GM12873 (cell line): ENCODE results near the gene LCE2C.

ENCODE experiments used
- TF ChIP-seq, protein P1 (sequence below): IDR thresholded peaks from 2 replicates; pipeline ENCODE4 v1.5.1; 2012; ENCODE audit warnings: low read depth, mild to moderate bottlenecking, moderate library complexity, low read length, control low read depth; ENCODE audit not compliant: insufficient read depth; ENCODE audit errors: missing control alignments

Gene LCE2C

DNA sequence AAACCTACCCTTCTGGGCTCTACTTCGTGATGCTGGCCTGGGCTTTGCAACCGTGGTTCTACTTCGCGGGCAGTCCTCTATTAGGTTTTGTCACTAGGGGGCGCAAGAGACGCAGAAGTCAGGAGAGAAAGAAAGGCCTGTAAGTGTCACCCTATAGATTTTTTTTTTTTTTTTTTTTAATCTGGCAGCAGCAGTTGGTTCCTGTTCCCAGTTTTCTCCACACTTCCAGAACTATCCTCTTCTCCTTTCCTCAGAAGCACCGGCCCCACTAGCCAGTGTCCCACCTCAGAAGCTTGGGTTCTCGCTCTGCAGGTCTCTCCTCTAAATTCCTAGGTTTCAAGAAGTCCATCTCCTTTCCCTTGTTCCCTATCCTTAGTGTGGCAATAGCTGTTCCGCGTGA lies 21.0 kb upstream of the LCE2C start:
- TF ChIP-seq, protein P1, sequence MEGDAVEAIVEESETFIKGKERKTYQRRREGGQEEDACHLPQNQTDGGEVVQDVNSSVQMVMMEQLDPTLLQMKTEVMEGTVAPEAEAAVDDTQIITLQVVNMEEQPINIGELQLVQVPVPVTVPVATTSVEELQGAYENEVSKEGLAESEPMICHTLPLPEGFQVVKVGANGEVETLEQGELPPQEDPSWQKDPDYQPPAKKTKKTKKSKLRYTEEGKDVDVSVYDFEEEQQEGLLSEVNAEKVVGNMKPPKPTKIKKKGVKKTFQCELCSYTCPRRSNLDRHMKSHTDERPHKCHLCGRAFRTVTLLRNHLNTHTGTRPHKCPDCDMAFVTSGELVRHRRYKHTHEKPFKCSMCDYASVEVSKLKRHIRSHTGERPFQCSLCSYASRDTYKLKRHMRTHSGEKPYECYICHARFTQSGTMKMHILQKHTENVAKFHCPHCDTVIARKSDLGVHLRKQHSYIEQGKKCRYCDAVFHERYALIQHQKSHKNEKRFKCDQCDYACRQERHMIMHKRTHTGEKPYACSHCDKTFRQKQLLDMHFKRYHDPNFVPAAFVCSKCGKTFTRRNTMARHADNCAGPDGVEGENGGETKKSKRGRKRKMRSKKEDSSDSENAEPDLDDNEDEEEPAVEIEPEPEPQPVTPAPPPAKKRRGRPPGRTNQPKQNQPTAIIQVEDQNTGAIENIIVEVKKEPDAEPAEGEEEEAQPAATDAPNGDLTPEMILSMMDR = peak; percentile 80

DNA sequence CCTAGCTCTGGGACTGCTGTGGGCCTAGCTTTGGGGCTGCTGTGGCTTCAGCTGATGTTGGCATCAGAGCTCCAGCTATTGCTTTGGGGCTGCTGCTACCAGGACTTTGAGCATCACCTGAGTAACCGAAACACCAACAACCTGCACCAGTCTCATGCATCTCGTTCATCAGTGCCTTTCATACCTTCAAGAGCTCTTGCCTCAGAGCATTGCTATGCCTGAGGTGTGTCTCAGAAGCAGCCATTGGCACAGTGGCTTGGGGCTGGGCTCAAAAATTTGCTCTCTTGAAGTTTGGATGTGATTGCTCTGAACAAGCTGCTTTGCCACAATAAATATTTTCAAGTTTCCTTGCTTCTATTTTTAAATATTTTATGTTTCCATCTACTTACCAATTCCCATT lies 18.6 kb upstream of the LCE2C start:
- TF ChIP-seq, protein P1 = no peak

DNA sequence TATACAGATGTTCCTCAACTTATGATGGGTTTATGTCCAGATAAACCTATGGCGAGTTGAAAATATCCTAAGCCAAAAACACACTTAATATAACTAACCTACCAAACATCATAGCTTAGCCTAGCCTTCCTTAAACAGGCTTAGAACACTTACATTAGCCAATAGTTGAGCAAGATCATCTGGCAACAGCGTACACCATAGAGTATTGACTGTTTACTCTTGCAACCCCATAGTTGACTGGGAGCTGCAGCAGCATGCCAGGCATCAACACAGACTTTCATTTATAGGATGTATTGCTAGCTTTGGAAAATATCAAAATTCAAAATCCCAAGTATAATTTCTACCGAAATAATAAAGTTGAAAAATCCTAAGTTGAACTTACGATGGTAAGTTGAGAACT lies 17.4 kb upstream of the LCE2C start:
- TF ChIP-seq, protein P1 = no peak

DNA sequence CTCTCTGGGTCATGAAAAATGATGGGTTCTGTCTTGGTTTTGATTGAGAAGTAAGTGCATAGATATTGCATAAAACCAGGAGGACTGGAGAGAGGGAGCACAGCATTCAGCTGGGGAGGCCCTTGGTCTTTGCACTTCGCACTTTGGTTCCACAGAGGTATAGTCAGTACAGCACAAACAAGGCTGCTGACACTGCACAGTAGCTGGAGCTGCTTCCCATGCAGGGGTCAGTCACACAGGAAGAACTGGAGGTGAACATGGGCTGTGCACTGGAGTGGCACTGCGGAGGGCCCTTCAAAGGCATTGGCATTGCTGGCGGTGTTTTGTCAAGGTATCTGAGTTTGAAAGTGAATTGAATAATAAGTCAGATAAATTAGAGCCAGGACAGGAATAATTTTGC lies 16.4 kb upstream of the LCE2C start:
- TF ChIP-seq, protein P1 = no peak

DNA sequence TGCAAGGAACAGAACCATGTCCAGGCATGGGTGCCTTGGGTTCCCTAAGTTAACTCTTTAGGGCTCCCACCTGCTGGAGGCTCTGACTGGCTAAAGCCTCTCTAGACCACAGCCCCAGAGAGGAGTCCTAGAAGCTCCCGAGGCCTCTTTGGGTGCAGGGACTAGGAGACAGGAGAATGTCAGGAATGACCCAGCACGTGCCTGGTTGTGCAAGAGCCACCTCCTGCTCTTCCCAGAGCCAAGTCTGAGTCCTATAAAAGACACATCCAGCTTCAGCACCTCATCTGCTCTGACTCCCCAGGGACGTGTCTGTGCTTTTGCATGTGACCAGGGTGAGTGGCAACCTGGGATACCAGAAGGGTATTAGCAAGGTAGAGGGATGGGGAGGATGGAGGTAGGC lies 12.0 kb upstream of the LCE2C start, which contains the start of gene LCE2D:
TSS of gene LCE2D (plus strand) at position 283 of the 400 bp plus-strand sequence. CDS start 726 bp downstream, outside the sequence.
- TF ChIP-seq, protein P1 = no peak

DNA sequence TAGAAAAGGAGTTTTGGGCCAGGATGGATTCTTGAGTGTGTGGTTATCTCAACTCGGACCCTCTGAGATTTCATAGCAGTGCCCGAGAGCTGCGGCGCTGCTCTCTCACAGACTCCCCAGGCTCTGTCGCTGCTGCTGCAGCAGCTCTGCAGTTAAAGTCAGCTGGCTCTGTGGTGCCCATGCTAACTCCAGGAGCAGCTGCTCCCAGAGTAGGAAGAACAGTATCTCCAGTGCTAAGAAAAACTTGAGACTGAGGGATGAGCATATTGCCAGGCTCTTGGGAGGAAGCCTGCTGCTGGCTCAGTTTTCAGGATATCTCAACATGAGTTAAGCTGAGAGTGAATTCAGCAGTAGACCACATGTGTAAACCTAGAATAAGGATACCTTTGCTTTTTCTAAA lies 7.4 kb upstream of the LCE2C start:
- TF ChIP-seq, protein P1 = no peak

DNA sequence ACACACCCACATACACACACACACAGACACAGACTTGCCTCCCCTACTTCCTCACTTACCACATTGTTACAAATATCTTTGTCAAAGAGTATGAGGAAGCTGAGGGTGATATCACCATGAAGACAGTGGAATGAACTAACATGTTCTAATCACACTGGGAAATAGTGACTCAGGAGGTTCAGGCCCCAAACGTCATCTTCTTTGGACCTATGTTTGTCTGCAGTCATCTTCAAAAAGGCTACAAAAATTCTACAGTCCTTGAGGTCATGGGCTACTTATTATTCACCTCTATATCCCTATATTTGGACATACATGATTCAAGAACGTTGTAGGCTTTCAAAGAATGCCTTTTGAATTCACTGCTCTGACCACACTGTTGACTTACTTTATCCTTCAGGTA lies 2.1 kb upstream of the LCE2C start:
- TF ChIP-seq, protein P1 = no peak
